Measurements from ENCODE around the gene MCF2L2.

Gene MCF2L2

GRCh38 chr3:183274609-183275008, 153.8 kb downstream of the MCF2L2 start:
- TF ChIP-seq FOXP2 (optimal IDR thresholded peaks at IDR 0.05; ENCODE audit: control extremely low read depth, extremely low read length, insufficient read depth) (no peak), POLR2AphosphoS5 (IDR thresholded peaks at IDR 0.05; ENCODE audit: borderline replicate concordance, low read depth, low read length) (no peak), EZH2 (IDR thresholded peaks at IDR 0.05) (no peak)
- Histone ChIP-seq H3K9me3 (ENCODE audit: low read depth, low read length) (no peaks in the 10 kb centered on the region), H3K36me3 (ENCODE audit: insufficient read depth, low read length) (peaks cover 20% of the 10 kb centered on the region), H3K4me3 (no peak overlapping the region), H3K9ac (ENCODE audit: insufficient read length) (no peak overlapping the region), H3K27ac (peak overlapping the region; percentile 74)
- no peak for DNase-seq (ENCODE audit: low read depth, low spot score)

GRCh38 chr3:183272791-183273190, 155.6 kb downstream of the MCF2L2 start:
- Histone ChIP-seq H3K27ac (no peak overlapping the region), H3K9me3 (ENCODE audit: low read depth, low read length) (no peaks in the 10 kb centered on the region), H3K36me3 (ENCODE audit: insufficient read depth, low read length) (peaks cover 25% of the 10 kb centered on the region), H3K9ac (ENCODE audit: insufficient read length) (no peak overlapping the region), H3K4me3 (no peak overlapping the region)
- DNase-seq (ENCODE audit: low read depth, low spot score) = no peak
- no peak for TF ChIP-seq FOXP2 (optimal IDR thresholded peaks at IDR 0.05; ENCODE audit: control extremely low read depth, extremely low read length, insufficient read depth)
- TF ChIP-seq POLR2AphosphoS5 (IDR thresholded peaks at IDR 0.05; ENCODE audit: borderline replicate concordance, low read depth, low read length) = no peak
- no peak for TF ChIP-seq EZH2 (IDR thresholded peaks at IDR 0.05)

DNA sequence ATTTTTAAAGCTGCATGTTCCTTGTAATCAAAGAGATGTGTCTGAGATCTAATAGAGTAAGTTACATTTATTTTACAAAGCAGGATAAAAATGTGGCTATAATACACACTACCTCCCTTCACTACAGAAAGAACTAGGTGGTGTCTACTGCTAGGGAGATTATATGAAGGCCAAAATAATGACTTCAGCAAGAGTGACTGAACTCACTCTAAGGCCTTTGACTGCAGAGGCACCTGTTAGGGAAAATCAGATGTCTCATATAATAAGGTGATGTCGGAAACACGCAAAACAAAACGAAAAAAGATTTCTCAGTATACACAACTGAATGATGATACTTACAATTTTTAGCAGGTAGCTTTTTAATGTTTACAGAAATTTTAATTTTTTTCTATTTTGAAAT, 156.3 kb downstream of the MCF2L2 start:
- TF ChIP-seq FOXP2 (optimal IDR thresholded peaks at IDR 0.05; ENCODE audit: control extremely low read depth, extremely low read length, insufficient read depth) (no peak), EZH2 (IDR thresholded peaks at IDR 0.05) (no peak), POLR2AphosphoS5 (IDR thresholded peaks at IDR 0.05; ENCODE audit: borderline replicate concordance, low read depth, low read length) (no peak)
- peaks cover 25% of the 10 kb centered on the region for H3K36me3 ChIP-seq (ENCODE audit: insufficient read depth, low read length)
- H3K9ac ChIP-seq (ENCODE audit: insufficient read length) = no peak overlapping the region
- H3K4me3 ChIP-seq = no peak overlapping the region
- no peak for DNase-seq (ENCODE audit: low read depth, low spot score)
- no peak overlapping the region for H3K27ac ChIP-seq
- no peaks in the 10 kb centered on the region for H3K9me3 ChIP-seq (ENCODE audit: low read depth, low read length)

- Histone ChIP-seq H3K36me3 (ENCODE audit: insufficient read depth, low read length) (peaks cover 25% of the 10 kb centered on the region), H3K9ac (ENCODE audit: insufficient read length) (no peak overlapping the region), H3K27ac (no peak overlapping the region), H3K4me3 (no peak overlapping the region), H3K9me3 (ENCODE audit: low read depth, low read length) (no peaks in the 10 kb centered on the region)
- no peak for TF ChIP-seq FOXP2 (optimal IDR thresholded peaks at IDR 0.05; ENCODE audit: control extremely low read depth, extremely low read length, insufficient read depth)
- no peak for TF ChIP-seq POLR2AphosphoS5 (IDR thresholded peaks at IDR 0.05; ENCODE audit: borderline replicate concordance, low read depth, low read length)
- TF ChIP-seq EZH2 (IDR thresholded peaks at IDR 0.05) = no peak
- DNase-seq (ENCODE audit: low read depth, low spot score) = no peak
These were observed 158.1 kb downstream of the MCF2L2 start for GRCh38 chr3:183270344-183270743.

DNA sequence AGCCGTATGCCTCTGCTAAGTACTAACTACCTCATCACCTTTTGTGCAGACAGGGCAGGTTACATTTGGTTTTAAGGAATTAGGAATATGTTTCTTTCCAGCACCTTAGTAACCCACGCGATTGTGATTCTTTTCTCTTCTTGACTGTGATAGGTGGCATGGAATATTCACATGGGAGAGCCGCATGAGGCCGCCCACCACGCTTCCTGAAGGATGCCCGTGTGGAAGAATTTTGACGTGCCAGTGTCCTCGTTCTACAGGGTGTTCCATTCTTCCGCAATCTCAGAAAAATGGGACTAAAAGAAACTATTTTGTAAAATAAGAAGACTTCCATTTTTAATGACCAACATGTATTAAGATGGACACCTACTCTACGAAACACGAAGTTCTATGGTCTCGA, 159.1 kb downstream of the MCF2L2 start:
- Histone ChIP-seq H3K9ac (ENCODE audit: insufficient read length) (no peak overlapping the region), H3K36me3 (ENCODE audit: insufficient read depth, low read length) (peaks cover 25% of the 10 kb centered on the region), H3K27ac (no peak overlapping the region), H3K4me3 (no peak overlapping the region), H3K9me3 (ENCODE audit: low read depth, low read length) (no peaks in the 10 kb centered on the region)
- TF ChIP-seq FOXP2 (optimal IDR thresholded peaks at IDR 0.05; ENCODE audit: control extremely low read depth, extremely low read length, insufficient read depth) = no peak
- TF ChIP-seq POLR2AphosphoS5 (IDR thresholded peaks at IDR 0.05; ENCODE audit: borderline replicate concordance, low read depth, low read length) = no peak
- DNase-seq (ENCODE audit: low read depth, low spot score) = no peak

- Histone ChIP-seq H3K36me3 (ENCODE audit: insufficient read depth, low read length) (peaks cover 22% of the 10 kb centered on the region), H3K9ac (ENCODE audit: insufficient read length) (no peak overlapping the region), H3K9me3 (ENCODE audit: low read depth, low read length) (no peaks in the 10 kb centered on the region), H3K4me3 (no peak overlapping the region), H3K27ac (no peak overlapping the region)
- TF ChIP-seq FOXP2 (optimal IDR thresholded peaks at IDR 0.05; ENCODE audit: control extremely low read depth, extremely low read length, insufficient read depth) (no peak), POLR2AphosphoS5 (IDR thresholded peaks at IDR 0.05; ENCODE audit: borderline replicate concordance, low read depth, low read length) (no peak), EZH2 (IDR thresholded peaks at IDR 0.05) (no peak)
- no peak for DNase-seq (ENCODE audit: low read depth, low spot score)
These were observed 160.1 kb downstream of the MCF2L2 start for GRCh38 chr3:183268366-183268765.

DNA sequence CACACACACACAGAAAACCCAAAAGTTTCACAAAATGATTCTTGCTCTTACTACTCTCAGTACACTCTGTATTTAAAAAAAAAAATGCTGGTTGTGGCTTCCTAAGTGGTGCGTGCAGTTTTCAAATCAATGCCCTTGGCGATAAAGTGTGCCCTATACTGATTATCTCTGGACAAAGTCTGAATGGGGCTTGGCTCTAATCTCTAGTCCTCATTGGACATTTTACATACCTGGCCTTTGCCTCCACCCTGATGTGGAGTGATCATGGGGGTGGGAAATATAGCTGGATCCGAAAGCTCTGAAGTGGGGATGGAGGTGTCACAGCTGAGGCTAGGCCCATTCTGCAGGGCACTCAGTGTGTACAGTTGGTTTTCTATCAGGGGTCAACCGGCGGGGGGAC, 161.3 kb downstream of the MCF2L2 start:
- DNase-seq (ENCODE audit: low read depth, low spot score) = no peak
- Histone ChIP-seq H3K27ac (no peak overlapping the region), H3K4me3 (no peak overlapping the region), H3K9ac (ENCODE audit: insufficient read length) (no peak overlapping the region), H3K9me3 (ENCODE audit: low read depth, low read length) (no peaks in the 10 kb centered on the region), H3K36me3 (ENCODE audit: insufficient read depth, low read length) (peaks cover 21% of the 10 kb centered on the region)
- TF ChIP-seq EZH2 (IDR thresholded peaks at IDR 0.05) = no peak
- TF ChIP-seq POLR2AphosphoS5 (IDR thresholded peaks at IDR 0.05; ENCODE audit: borderline replicate concordance, low read depth, low read length) = no peak

GRCh38 chr3:183266454-183266853, 162.0 kb downstream of the MCF2L2 start:
- Histone ChIP-seq H3K9ac (ENCODE audit: insufficient read length) (no peak overlapping the region), H3K27ac (no peak overlapping the region), H3K4me3 (no peak overlapping the region), H3K9me3 (ENCODE audit: low read depth, low read length) (no peaks in the 10 kb centered on the region), H3K36me3 (ENCODE audit: insufficient read depth, low read length) (peaks cover 21% of the 10 kb centered on the region)
- DNase-seq (ENCODE audit: low read depth, low spot score) = no peak
- no peak for TF ChIP-seq POLR2AphosphoS5 (IDR thresholded peaks at IDR 0.05; ENCODE audit: borderline replicate concordance, low read depth, low read length)
- TF ChIP-seq FOXP2 (optimal IDR thresholded peaks at IDR 0.05; ENCODE audit: control extremely low read depth, extremely low read length, insufficient read depth) = no peak
- no peak for TF ChIP-seq EZH2 (IDR thresholded peaks at IDR 0.05)

DNA sequence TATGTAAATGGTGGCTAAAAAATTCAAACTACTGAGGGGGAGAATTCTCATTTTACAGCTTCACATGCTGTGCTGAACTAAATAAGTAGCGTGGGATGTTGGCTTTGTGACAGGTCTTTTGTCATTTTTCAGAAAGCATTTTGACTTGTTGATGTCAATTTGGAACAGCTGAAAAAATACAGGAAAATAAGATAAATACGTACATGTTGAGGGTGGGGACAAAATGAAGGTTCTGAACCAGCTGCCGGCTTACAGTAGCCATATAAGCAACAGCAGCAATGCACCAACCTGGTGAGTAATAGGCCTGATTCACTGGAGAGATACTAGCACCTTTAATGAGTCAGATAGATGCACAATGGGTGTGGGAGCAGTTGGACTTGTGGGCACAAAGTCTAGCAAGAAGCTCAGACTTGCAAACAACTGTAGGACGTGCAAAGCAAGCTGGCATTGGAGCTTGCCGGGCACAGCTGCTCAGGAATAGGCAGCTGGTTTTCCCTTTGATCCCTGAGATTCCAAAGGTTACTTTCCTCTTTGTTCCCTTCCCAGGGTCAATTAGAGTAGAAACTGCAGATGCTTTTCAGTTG, 162.5 kb downstream of the MCF2L2 start:
- Histone ChIP-seq H3K9me3 (ENCODE audit: low read depth, low read length) (no peaks in the 10 kb centered on the region), H3K4me3 (peak overlapping the region; percentile 69), H3K36me3 (ENCODE audit: insufficient read depth, low read length) (peaks cover 17% of the 10 kb centered on the region), H3K27ac (peak overlapping the region; percentile 88), H3K9ac (ENCODE audit: insufficient read length) (peak overlapping the region; percentile 29)
- DNase-seq (ENCODE audit: low read depth, low spot score) = no peak
- TF ChIP-seq EZH2 (IDR thresholded peaks at IDR 0.05) (no peak), POLR2AphosphoS5 (IDR thresholded peaks at IDR 0.05; ENCODE audit: borderline replicate concordance, low read depth, low read length) (no peak), FOXP2 (optimal IDR thresholded peaks at IDR 0.05; ENCODE audit: control extremely low read depth, extremely low read length, insufficient read depth) (no peak)

Data from SK-N-MC (cell line).